Kidney glomerular epithelial cell (primary cell): ENCODE data around the gene IL1B.
"Not testable (repeated sequence)": the region's sequence is repeated elsewhere in the genome, so short reads cannot be mapped to it uniquely, and the experiment has no call there.

Source experiments
- DNase-seq: peaks from one replicate; lab custom pipeline; 2025; lab: John Stamatoyannopoulos, UW

IL1B gene

GRCh38 chr2:112850588-112850987 is 14.0 kb upstream of the IL1B start:
- no peak for DNase-seq

DNA sequence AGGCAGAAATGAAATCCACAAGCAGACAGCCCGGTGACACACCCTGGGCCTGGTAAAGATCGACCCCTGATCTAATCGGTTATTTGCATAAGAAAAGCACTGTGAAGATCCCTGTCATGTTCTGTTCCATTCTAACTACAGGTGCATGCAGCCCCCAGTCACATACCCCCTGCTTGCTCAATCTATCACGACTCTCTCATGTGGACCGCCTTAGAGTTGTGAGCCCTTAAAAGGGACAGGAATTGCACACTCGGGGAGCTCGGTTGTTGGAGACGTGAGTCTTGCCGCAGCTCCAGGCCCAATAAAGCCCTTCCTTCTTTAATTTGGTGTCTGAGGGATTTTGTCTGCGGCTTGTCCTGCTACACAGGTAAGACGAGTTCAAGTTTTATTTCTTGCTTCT is 13.4 kb upstream of the IL1B start:
- DNase-seq = no peak

- DNase-seq = no peak
Observed at GRCh38 chr2:112848833-112849232, 12.3 kb upstream of the IL1B start.

DNA sequence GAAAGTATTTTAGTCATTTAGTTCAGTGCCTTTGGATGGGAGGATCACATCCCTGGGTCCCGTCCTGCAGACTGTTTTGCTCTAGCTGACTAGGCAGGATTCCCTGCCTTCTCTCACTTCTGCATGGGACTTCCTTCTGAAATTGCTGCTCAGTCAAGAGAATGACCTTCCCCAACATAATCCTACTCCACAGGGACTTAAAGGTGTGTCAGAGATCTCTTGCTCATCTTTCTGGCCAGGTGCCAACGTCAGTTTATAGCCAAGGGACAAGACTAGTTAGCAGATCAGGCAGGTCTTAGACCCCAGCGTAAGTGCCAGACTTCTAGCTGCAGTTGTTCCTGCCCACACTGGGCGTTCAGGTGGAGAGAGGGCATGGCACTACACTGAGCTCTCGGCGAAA is 9.5 kb upstream of the IL1B start:
- no peak for DNase-seq

DNA sequence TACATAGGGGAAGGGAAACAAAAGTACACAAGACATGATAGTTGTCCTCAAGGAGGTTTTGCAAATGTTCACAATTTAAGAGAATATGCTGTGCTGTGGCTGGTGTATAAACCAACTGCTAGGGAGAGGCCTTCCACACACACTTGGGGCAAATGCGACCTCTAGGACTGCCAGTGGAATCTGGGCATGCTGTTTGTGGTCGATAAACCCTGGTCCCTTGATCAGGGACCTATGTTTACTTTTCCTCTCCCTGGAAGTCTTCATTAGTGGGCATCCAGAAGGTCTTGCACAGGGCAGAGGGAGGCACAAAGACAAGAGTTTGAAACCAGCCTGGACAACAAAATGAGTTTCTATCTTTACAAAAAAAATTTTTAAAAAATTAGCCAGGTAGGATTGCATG is 7.3 kb upstream of the IL1B start:
- no peak for DNase-seq

GRCh38 chr2:112843288-112843687 is 6.7 kb upstream of the IL1B start:
- no peak for DNase-seq

GRCh38 chr2:112841295-112842044 is 4.9 kb upstream of the IL1B start:
- DNase-seq = no peak

DNA sequence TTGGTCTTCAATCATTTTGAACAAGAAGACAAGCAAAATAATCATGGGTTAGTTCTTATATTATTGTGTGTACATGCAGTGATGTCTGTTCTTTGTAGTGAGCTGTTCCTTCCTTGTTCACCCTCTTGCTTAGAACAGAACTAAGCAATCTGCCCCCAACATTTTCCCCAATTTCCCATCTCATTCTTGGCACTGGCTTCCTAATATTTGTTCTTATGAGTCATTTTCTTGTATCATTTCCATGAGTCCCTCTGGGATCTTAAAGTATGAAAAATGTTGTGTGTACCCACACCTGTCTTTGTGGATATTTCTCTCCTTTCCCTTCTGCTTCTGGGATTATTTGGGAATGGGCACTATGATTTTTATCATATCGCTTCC is 3.5 kb upstream of the IL1B start:
- DNase-seq = no peak

DNA sequence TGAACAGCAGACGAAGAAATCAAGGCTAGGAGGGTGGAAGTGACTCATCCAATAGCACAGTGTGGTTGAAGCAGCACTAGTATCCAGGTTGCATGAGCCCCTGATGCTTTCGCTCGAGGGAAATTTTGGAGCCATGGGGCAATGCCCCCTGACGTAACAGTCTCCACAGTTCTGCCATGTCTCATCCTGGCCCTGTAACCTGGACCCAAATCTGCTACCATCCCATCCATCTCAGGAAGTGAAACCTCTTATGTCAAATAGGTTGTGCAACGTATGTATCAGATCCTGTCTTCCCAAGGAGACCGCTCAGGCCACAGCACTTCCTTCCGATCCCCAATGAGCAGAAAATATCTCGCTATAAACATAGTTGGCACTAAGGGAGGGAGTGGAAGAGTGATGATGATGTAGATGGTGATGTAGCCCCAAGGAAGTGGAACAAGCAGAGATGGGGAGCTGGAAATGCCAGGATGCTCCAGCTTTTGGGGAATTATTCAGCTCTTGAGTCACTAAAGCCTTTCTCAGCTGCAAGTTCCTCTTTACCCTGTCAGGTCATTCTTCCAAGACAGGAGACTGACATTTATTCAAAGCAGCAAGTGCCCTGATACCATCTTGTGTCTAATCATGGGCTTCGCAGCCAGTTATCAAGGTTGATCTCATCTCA is 3.0 kb upstream of the IL1B start:
- DNase-seq = no peak

DNA sequence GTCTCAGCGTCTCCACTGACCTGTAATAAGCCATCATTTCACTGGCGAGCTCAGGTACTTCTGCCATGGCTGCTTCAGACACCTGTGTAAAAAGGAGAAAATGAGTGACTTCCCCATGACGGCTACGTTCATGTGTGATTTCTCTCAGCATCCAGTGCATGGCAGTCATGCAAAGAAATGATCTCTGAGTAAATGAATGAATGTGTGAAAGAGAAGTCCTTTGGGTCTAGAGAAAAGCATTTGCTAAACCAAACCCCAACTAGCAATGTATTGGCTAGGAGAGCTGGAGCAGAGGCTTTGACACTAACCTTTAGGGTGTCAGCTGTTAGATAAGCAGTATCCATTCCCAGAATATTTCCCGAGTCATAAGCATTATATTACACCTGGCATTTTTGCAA is 417 bp downstream of the IL1B start:
- no peak for DNase-seq

DNA sequence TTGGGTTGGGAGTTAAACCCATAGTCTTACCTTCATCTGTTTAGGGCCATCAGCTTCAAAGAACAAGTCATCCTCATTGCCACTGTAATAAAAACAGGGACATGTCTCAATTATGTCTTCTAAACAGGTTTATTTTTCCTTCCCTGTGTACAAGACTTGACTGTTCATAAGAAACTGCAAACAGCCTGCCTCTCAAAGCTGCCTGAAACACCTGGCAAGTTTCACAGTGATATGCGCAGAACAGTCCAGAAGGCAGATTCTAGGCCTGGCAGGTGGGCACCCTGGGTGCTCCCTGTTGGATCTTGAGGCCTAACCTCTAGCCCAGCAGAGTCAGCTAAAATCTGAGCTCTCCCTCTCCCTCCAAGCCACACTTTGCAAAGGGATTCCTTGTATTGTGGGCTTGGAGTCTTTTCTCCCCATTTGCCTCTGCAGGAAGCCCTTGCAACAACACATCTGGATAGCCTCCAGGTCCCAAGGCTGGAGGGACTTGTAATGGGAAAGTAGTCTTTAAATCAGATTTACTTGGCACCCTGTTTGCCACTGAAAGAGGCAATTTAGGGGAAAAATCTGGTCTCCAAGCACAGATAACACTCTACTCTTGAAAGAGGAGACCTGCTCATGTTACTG is 930 bp downstream of the IL1B start:
- DNase-seq = no peak

GRCh38 chr2:112835061-112835501 is 1.5 kb downstream of the IL1B start:
- DNase-seq = no peak

- peak; percentile 7 for DNase-seq
Observed at GRCh38 chr2:112834396-112835037, 2.1 kb downstream of the IL1B start.

DNA sequence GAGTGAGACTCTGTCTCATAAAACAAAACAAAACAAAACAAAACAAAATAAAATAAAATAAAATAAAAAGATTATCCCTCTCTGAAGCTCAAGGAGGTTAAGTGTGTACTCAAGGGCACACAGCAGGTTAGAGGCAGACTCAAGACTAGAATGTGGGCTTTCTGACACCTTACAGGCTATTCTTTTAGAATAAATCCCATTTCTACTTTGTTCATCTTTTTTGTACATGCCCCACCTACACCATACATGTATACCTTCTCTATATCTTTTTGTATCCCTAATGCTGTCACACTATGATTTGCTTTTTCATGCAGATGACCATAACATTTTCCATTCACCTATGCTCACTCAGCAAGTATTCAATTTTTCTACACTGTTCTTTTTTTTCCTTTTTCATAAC is 2.6 kb downstream of the IL1B start:
- no peak for DNase-seq

DNA sequence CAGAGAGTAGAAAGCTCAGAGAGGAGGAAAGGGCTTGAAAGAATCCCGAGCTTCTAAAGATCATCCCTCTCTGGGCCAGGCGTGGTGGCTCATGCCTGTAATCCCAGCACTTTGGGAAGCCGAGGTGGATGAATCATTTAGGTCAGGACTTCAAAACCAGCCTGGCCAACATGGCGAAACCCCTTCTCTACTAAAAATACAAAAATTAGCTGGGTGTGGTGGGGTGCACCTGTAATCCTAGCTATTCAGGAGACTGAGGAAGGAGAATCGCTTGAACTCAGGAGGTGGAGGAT is 3.0 kb downstream of the IL1B start:
- DNase-seq = not testable (repeated sequence)

GRCh38 chr2:112832841-112833638 is 3.5 kb downstream of the IL1B start:
- DNase-seq = no peak

GRCh38 chr2:112831946-112832840 is 4.4 kb downstream of the IL1B start:
- DNase-seq = no peak

DNA sequence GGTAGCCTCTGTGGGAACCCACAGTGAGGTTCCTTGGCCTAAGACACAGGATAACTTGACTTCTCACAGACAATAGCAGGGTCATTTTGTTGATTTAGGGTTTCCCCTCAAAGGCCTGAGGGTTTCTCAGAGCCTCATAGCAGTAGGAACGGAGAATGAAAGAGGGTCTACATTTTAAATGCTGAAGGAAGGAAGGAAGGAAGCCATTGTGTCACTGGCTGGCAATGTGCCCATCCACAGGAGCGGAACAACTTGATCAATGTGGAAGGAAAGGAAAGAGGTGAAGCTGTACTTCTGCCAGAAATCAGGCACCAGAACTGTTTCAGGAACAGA is 5.1 kb downstream of the IL1B start:
- DNase-seq = no peak

DNA sequence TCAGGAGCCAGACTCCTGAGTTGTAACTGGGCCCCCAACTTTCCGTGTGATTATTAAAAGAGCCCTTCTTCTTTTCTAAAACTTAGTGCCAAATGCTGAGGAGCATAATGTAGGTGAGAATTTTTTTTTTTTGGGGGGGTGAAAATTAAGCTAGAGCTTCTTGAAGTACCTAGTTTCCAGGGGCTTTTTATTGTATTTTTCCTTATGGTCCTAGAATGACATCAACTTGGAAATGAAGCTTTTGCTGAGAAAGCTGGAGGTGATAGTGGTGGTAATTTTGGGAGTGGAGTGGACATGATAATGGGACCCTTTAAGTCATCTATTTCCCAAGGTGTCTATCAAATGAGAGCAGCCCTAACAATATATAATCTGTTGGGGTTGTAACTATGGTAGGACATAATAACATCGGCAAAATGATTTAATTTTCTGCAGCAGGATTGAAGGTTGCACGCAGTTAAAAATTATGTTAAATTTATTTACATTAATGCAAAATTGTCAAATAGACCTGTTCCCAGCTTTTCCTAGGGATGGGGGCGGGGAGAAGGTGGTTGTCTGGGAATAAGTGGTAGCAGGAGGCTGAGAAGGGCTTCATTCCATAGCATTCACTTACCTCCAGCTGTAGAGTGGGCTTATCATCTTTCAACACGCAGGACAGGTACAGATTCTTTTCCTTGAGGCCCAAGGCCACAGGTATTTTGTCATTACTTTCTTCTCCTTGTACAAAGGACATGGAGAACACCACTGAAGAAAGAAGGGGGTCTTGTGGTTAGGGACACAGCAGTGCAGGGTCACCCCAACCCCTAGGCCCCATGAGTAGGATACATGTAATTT is 5.7 kb downstream of the IL1B start:
- no peak for DNase-seq

GRCh38 chr2:112829961-112830681 is 6.5 kb downstream of the IL1B start:
- no peak for DNase-seq
